Neutrophil (primary cell): ENCODE measurements around the gene MLANA.

ENCODE experiments used
- H3K27ac ChIP-seq: fragments of 200-600 bp; sonication (generic); 2 replicates; pipeline ENCODE4 v1.5.1; 2016; ENCODE audit warnings: mild to moderate bottlenecking, moderate library complexity
- H3K27me3 ChIP-seq: fragments of 200-600 bp; sonication (generic); 2 replicates; pipeline ENCODE4 v1.6.0; 2016; ENCODE audit warnings: mild to moderate bottlenecking
- H3K36me3 ChIP-seq: fragments of 200-600 bp; sonication (generic); 2 replicates; pipeline ENCODE4 v1.5.1; 2017
- H3K4me1 ChIP-seq, 2 experiments: fragments of 200-600 bp in 1 of 2; sonication (generic) in 1 of 2; 1 replicate in 1 of 2; 2 replicates in 1 of 2; pipeline versions ENCODE4 v1.5.1 to v1.6.1; 2013 to 2016; ENCODE audit warnings: low read depth in 1 of 2, low read length in 1 of 2, mild to moderate bottlenecking in 1 of 2, moderate library complexity in 1 of 2; ENCODE audit not compliant: control insufficient read depth in 1 of 2, insufficient read depth in 1 of 2
- H3K4me3 ChIP-seq, 2 experiments: fragments of 200-600 bp in 1 of 2; sonication (generic) in 1 of 2; 1 replicate in 1 of 2; 2 replicates in 1 of 2; pipeline ENCODE4 v1.5.1; 2013 to 2016; ENCODE audit warnings: low read depth in 1 of 2, low read length in 1 of 2, mild to moderate bottlenecking in 1 of 2, moderate library complexity in 1 of 2
- H3K9me3 ChIP-seq: fragments of 200-600 bp; sonication (generic); 2 replicates; pipeline ENCODE4 v1.5.1; 2016
- CTCF ChIP-seq: fragments of 200-600 bp; sonication (generic); IDR thresholded peaks from 2 replicates; pipeline ENCODE4 v1.5.1; 2016; ENCODE audit warnings: antibody characterized with exemption

Gene MLANA

DNA sequence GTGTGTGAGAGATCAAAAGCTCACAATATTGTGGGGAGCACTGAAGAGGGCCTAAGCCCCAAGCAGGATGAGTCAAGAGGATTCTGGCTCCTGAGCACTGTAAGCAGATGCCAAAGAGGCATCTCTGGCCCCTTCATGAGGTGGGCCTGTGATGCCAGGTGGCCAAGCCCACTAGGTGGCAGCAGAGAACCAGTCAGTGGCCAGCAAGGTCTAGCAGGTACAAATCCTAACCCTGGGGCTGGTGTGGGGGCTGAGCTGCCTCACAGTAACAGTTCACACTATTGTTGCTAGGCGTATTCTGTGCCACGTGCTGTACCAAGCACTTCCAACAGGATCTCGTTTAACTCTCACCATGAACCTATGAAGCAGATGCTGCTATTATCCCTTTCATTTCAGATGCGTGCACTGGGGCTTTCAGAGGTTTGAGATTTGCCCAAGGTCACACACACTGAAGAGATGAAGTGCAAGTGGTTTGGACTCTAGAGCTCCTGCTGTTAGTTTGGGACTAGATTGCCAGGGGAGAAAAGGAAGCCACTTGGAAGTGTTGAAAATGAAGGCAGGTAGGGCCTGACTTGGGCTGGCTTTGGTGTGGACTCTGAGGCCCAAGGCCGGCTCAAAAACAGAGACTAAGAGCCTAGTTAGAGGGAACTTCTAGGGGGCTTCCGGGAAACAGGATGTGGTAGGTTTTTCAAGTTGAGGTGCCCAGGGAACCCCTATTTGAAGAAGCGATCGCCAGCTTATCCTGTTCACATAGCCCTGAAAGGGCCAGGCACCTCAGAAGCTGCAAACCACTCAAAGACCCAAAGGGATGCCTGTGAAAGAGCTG is 4.4 kb upstream of the MLANA start:
- Histone ChIP-seq H3K27ac (no peak overlapping the region), H3K4me1 (no peaks in the 10 kb centered on the region), H3K36me3 (no peaks in the 10 kb centered on the region), H3K4me3 (no peak overlapping the region), H3K27me3 (no peaks in the 10 kb centered on the region), H3K9me3 (no peaks in the 10 kb centered on the region)
- peak; percentile 49 for TF ChIP-seq CTCF

- H3K4me3 ChIP-seq = no peak overlapping the region
- peaks cover 17% of the 10 kb centered on the region for H3K36me3 ChIP-seq
- no peak overlapping the region for H3K27ac ChIP-seq
- no peaks in the 10 kb centered on the region for H3K9me3 ChIP-seq
- no peaks in the 10 kb centered on the region for H3K4me1 ChIP-seq
- no peak for TF ChIP-seq CTCF
- H3K27me3 ChIP-seq = peaks cover 6% of the 10 kb centered on the region
Measured at GRCh38 chr9:5892456-5893133, 1.9 kb downstream of the MLANA start.

GRCh38 chr9:5893134-5893505 is 2.4 kb downstream of the MLANA start:
- H3K27ac ChIP-seq = no peak overlapping the region
- no peak for TF ChIP-seq CTCF
- H3K4me1 ChIP-seq = no peaks in the 10 kb centered on the region
- no peak overlapping the region for H3K4me3 ChIP-seq
- peaks cover 6% of the 10 kb centered on the region for H3K27me3 ChIP-seq
- no peaks in the 10 kb centered on the region for H3K9me3 ChIP-seq
- peaks cover 19% of the 10 kb centered on the region for H3K36me3 ChIP-seq

DNA sequence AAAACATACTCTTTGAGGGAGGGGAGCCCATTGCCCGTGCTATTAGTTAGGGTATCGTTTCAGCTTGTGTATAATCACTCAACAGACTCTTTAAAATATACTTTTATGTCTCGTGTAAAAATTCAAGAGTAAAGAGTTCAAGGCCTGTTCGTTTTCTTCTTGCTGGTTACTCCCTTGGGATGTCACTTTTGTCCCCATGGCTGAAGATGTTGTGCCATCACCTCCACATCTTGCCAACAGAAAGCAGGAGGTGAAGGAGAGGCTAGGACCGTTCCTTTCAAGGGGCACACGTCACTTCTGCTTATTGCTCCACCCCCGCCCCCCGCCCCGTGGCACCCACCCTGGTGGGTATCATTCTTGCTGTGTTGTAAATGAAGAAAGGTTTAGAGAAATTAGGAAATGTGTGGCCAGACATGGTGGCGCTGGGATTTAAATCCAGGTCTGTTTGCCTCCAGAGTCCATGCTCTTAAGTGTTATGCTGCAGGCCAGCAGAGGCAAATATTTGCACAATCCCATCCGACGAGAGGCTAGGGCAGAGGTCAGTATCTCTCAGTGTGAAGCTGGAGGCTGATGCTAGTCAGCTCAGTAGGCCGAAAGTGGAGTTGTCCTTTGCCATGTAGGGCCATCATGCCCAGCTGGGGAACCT is 3.0 kb downstream of the MLANA start:
- Histone ChIP-seq H3K9me3 (no peaks in the 10 kb centered on the region), H3K27me3 (peaks cover 6% of the 10 kb centered on the region), H3K27ac (no peak overlapping the region), H3K36me3 (peaks cover 25% of the 10 kb centered on the region), H3K4me3 (no peak overlapping the region), H3K4me1 (no peaks in the 10 kb centered on the region)
- no peak for TF ChIP-seq CTCF

DNA sequence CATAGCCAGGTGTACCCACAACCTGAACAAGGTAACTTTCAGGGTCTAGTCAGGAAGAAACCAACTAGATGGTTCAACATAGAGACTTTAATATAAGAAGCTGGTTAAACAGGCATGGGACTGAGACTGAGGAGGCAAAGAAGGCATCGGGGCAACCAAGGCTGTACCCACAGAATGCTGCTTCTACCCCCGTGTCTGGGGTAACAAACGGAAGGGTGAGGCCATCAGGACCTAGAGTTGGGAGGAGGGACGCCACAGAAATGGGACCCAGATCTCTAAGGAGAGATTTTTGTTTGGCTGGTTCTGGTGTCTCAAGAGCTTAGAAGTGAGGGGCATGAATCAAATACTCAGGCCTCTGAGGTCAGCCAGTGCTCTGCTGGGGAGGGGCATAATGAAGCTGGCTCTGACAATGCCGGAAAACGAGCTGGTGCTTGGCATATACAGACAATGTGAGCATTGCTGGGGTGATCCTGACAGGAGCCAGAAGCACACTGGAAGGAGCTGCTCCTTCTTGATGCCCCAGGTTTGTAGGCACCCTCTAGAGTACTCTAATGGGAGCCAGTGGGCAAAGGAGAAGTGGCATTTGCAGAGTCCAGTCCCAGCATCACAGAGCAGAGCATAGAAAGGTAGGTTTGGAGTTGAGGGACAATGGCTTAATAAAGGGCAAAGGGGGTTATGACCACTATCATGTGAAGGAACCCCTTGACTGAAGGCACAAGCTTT is 3.7 kb downstream of the MLANA start:
- Histone ChIP-seq H3K9me3 (no peaks in the 10 kb centered on the region), H3K27ac (no peak overlapping the region), H3K4me1 (no peaks in the 10 kb centered on the region), H3K27me3 (peaks cover 6% of the 10 kb centered on the region), H3K4me3 (no peak overlapping the region), H3K36me3 (peaks cover 31% of the 10 kb centered on the region)
- no peak for TF ChIP-seq CTCF
